ENCODE results near the gene CUX1. TPM values are rescaled to one million over a fixed set of nuclear protein-coding genes. Genes with fewer than 3 reads are reported as not detected.

CUX1 gene
- total and polyA plus RNA-seq, 12 donors = 34.5 to 176 (median 145) TPM

GRCh38 chr7:101861218-101861775, 43.9 kb downstream of the CUX1 start:
- peaks cover 12 to 81% (median 65%) of the 10 kb centered on the region in 9 donors for H3K4me1 ChIP-seq
- no peaks in the 10 kb centered on the region for H3K27me3 ChIP-seq
- H3K4me3 ChIP-seq = no peak overlapping the region
- intact Hi-C loops (cut with DNase I) = no loop called here
- peak overlapping the region in 7 of 10 donors; percentile 7 to 73 (median 66) for H3K27ac ChIP-seq
- ATAC-seq = no peak
- no peaks in the 10 kb centered on the region for H3K9me3 ChIP-seq
- no peak for TF ChIP-seq CTCF (IDR thresholded peaks at IDR 0.05)
- no peak for DNase-seq
- no peaks in the 10 kb centered on the region for H3K36me3 ChIP-seq
- WGBS, 2 donors = 74 to 81% methylated on average over 8 of the region's 8 CpGs

- TF ChIP-seq CTCF (IDR thresholded peaks at IDR 0.05) = no peak
- H3K36me3 ChIP-seq = no peaks in the 10 kb centered on the region
- intact Hi-C loops (cut with DNase I) = no loop called here
- H3K4me3 ChIP-seq = no peak overlapping the region
- DNase-seq (peak in 1 of 2 donors; percentile 44), ATAC-seq (peak in 7 of 8 donors; percentile 59 to 75 (median 67))
- 55 to 63% methylated on average over 18 of the region's 18 CpGs for WGBS, 2 donors
- H3K27ac ChIP-seq = peak overlapping the region in 9 of 10 donors; percentile 7 to 73 (median 62)
- H3K4me1 ChIP-seq = peaks cover 5 to 69% (median 53%) of the 10 kb centered on the region in 9 donors
- H3K27me3 ChIP-seq = no peaks in the 10 kb centered on the region
- no peaks in the 10 kb centered on the region for H3K9me3 ChIP-seq
These were observed 45.1 kb downstream of the CUX1 start for GRCh38 chr7:101862280-101863220.

- peak overlapping the region in 1 of 10 donors; percentile 62 for H3K27ac ChIP-seq
- ATAC-seq (no peak), DNase-seq (no peak)
- 96% methylated on average over 6 of the region's 6 CpGs for WGBS, 2 donors
- no peak for TF ChIP-seq CTCF (IDR thresholded peaks at IDR 0.05)
- no peaks in the 10 kb centered on the region for H3K27me3 ChIP-seq
- intact Hi-C loops (cut with DNase I) = no loop called here
- no peaks in the 10 kb centered on the region for H3K9me3 ChIP-seq
- peaks cover 0 to 69% (median 43%) of the 10 kb centered on the region in 9 donors for H3K4me1 ChIP-seq
- H3K4me3 ChIP-seq = no peak overlapping the region
- no peaks in the 10 kb centered on the region for H3K36me3 ChIP-seq
These were observed 46.2 kb downstream of the CUX1 start for GRCh38 chr7:101863598-101863997.

GRCh38 chr7:101864039-101864438, 46.6 kb downstream of the CUX1 start:
- Histone ChIP-seq H3K9me3 (no peaks in the 10 kb centered on the region), H3K4me3 (no peak overlapping the region), H3K36me3 (no peaks in the 10 kb centered on the region), H3K27me3 (no peaks in the 10 kb centered on the region), H3K27ac (no peak overlapping the region), H3K4me1 (peaks cover 0 to 67% (median 39%) of the 10 kb centered on the region in 9 donors)
- WGBS, 2 donors = 86 to 97% methylated on average over 4 of the region's 4 CpGs
- ATAC-seq (no peak), DNase-seq (no peak)
- intact Hi-C loops (cut with DNase I) = no loop called here
- TF ChIP-seq CTCF (IDR thresholded peaks at IDR 0.05) = no peak

All from heart right ventricle (tissue), 16 donors.